Lower leg skin (tissue), 4 donors: Measurements from ENCODE around the gene SOX6. TPM values are rescaled to one million over a fixed set of nuclear protein-coding genes. Genes with fewer than 3 reads are reported as not detected.

ENCODE experiments used
- DNase-seq, 2 donors: peaks; one replicate each; pipeline ENCODE4 v3.0.0-alpha.2; 2019; ENCODE audit warnings: low spot score in 2 of 2
- H3K4me3 ChIP-seq: fragments of 200-600 bp; sonication (generic); 2 replicates; pipeline ENCODE4 v1.5.1; 2017; ENCODE audit warnings: mild to moderate bottlenecking, low read depth; ENCODE audit not compliant: poor library complexity, severe bottlenecking
- POLR2A ChIP-seq, 2 donors: fragments of 450-650 bp; IDR thresholded peaks; one replicate each; pipeline ENCODE4 v1.6.1; 2016 to 2017; ENCODE audit warnings: antibody characterized with exemption in 2 of 2, mild to moderate bottlenecking in 1 of 2, moderate library complexity in 1 of 2
- whole genome bisulfite sequencing, 2 donors: methylation state at CpG; one replicate each; pipeline ENCODE4 v1.1.5; 2018; 5-methylcytosine and 5-hydroxymethylcytosine counted together
- intact Hi-C: fragments of 100-400 bp; cut with DNase I; formaldehyde crosslinking; loops from one replicate; pipeline ENCODE4 v1.15.0; 2023; ENCODE audit warnings: low total_unique reads
- total RNA-seq, 4 donors: library from RNA; depleted of rRNA; stranded (reverse); fragments of >200 nt; gene quantifications; one replicate each; pipeline ENCODE4 v1.1.0, GENCODE V29; 2016
- TF ChIP-seq, protein P1 (sequence below), 3 donors: fragments of 450-650 bp; IDR thresholded peaks; one replicate each; pipeline ENCODE4 v1.5.1; 2016; ENCODE audit warnings: antibody characterized with exemption in 3 of 3, mild to moderate bottlenecking in 3 of 3, moderate library complexity in 2 of 3

SOX6 gene
- total RNA-seq, 4 donors from 2014 or later = 11.2 to 31.8 (median 11.6) TPM

- TF ChIP-seq, protein P1, sequence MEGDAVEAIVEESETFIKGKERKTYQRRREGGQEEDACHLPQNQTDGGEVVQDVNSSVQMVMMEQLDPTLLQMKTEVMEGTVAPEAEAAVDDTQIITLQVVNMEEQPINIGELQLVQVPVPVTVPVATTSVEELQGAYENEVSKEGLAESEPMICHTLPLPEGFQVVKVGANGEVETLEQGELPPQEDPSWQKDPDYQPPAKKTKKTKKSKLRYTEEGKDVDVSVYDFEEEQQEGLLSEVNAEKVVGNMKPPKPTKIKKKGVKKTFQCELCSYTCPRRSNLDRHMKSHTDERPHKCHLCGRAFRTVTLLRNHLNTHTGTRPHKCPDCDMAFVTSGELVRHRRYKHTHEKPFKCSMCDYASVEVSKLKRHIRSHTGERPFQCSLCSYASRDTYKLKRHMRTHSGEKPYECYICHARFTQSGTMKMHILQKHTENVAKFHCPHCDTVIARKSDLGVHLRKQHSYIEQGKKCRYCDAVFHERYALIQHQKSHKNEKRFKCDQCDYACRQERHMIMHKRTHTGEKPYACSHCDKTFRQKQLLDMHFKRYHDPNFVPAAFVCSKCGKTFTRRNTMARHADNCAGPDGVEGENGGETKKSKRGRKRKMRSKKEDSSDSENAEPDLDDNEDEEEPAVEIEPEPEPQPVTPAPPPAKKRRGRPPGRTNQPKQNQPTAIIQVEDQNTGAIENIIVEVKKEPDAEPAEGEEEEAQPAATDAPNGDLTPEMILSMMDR (IDR thresholded peaks at IDR 0.05) = no peak
- no peak for TF ChIP-seq POLR2A (IDR thresholded peaks at IDR 0.05)
- 58 to 67% methylated on average over 1 of the region's 1 CpG for WGBS, 2 donors
- no peak for DNase-seq
- intact Hi-C loops = no loop called here
- no peak overlapping the region for H3K4me3 ChIP-seq
Measured at GRCh38 chr11:16225623-16226022, 130.7 kb downstream of the SOX6 start.

DNA sequence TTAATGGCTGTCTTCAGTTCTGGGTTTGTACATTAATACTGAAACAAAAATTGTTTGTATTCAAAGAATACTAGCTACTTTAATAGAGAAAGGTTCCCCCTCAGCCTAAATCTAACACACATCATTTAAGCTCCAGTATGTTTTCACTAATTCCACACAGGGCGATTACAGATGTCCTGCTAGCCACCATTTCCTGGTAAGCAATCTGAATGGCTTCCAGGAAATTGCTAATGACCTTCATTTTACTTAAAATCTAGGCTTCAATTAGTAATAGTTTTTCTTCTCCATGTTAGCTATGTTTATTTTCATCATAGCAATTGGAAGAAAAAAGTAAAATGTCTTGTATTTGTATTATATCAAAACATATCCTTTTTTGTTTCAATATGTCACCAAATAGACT, 132.8 kb downstream of the SOX6 start:
- intact Hi-C loops = no loop called here
- no peak overlapping the region for H3K4me3 ChIP-seq
- 74 to 75% methylated on average over 1 of the region's 1 CpG for WGBS, 2 donors
- DNase-seq = no peak
- TF ChIP-seq POLR2A (IDR thresholded peaks at IDR 0.05) = no peak
- TF ChIP-seq, protein P1 (IDR thresholded peaks at IDR 0.05) = no peak

DNA sequence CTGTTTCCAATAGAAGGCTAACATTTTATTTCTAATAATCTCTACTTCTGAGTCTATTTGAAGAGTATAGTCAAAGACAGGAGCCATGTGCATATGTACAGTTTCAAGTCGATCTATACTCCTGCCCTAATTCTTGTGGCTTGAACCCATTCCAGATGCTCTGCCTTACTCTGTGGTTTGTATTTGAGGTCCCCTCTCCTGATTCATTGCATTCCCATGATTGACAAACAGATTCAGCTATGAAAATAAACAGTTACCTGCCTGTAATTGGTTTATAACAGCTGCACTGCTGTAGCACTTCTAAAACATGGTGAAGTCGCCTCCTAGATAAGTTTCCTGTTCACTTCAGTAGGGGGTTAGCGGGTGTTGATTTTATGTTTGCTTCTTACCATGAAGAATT, 138.7 kb downstream of the SOX6 start:
- no peak overlapping the region for H3K4me3 ChIP-seq
- TF ChIP-seq, protein P1 (IDR thresholded peaks at IDR 0.05) = no peak
- no peak for TF ChIP-seq POLR2A (IDR thresholded peaks at IDR 0.05)
- intact Hi-C loops = no loop called here
- 71 to 72% methylated on average over 3 of the region's 3 CpGs for WGBS, 2 donors
- DNase-seq = no peak

DNA sequence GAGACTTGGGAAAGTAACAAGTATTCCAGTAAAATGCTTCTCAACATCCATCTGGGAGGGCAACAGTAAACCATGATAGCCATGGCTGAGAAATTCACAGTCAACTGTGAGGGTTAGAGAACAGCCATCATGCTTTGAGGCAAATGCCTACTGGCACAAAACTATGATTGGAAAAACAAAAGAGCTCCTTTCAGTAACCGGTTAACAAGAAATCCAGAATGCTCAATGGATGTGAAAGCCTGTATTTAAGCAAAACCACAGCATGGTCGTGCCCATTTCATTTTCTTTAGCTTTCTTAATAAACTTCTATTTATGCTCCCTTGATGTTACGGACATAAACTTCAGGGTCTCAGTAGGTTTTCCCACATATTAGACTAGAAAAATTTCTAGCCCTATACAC, 139.5 kb downstream of the SOX6 start:
- no peak overlapping the region for H3K4me3 ChIP-seq
- 74 to 78% methylated on average over 3 of the region's 3 CpGs for WGBS, 2 donors
- DNase-seq = no peak
- TF ChIP-seq POLR2A (IDR thresholded peaks at IDR 0.05) = no peak
- TF ChIP-seq, protein P1 (IDR thresholded peaks at IDR 0.05) = no peak
- intact Hi-C loops = no loop called here

DNA sequence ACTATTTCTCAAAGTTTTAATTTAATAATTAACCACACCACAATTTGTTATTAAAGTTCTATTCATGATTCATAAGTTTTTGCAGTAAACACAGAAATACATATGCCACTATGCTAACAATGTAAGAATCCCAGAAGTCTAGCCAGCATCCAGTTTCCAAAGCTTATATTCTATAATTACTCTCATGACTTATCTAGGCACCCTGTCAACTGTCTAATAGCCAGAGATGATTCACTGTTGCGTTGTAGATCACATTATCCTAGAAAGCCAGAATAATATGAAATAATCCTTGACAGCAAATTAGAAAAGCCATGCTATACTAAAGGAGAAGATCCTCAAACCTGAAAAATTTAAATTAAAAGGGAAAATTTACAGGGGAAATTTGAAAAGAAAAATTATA, 141.0 kb downstream of the SOX6 start:
- intact Hi-C loops = no loop called here
- WGBS, 2 donors = 35 to 40% methylated on average over 1 of the region's 1 CpG

GRCh38 chr11:16211407-16211806, 144.9 kb downstream of the SOX6 start:
- intact Hi-C loops = no loop called here
- DNase-seq = no peak
- H3K4me3 ChIP-seq = no peak overlapping the region
- TF ChIP-seq POLR2A (IDR thresholded peaks at IDR 0.05) = no peak
- TF ChIP-seq, protein P1 (IDR thresholded peaks at IDR 0.05) = no peak

More for the DNA sequence above, 141.0 kb downstream of the SOX6 start:
- H3K4me3 ChIP-seq = no peak overlapping the region
- DNase-seq = no peak
- TF ChIP-seq POLR2A (IDR thresholded peaks at IDR 0.05) = no peak
- TF ChIP-seq, protein P1 (IDR thresholded peaks at IDR 0.05) = no peak
